Stomach (tissue), 4 donors: ENCODE data around the gene TREM1.

Experiments
- CTCF ChIP-seq, 7 experiments: fragments of 450-650 bp in 4 of 7; fragments of 200-600 bp in 3 of 7; sonication (generic) in 3 of 7; IDR thresholded peaks; one replicate each; pipeline ENCODE4 v1.5.1; 2016 to 2019; ENCODE audit warnings: antibody characterized with exemption in 7 of 7, control low read depth in 2 of 7, mild to moderate bottlenecking in 1 of 7
- EP300 ChIP-seq: sonication (generic); formaldehyde crosslinking; IDR thresholded peaks from one replicate; pipeline ENCODE4 v1.6.1; 2017; ENCODE audit warnings: antibody characterized with exemption
- POLR2AphosphoS5 ChIP-seq, 3 donors: sonication (generic); formaldehyde crosslinking; IDR thresholded peaks; one replicate each; pipeline ENCODE4 v1.6.1; 2016; ENCODE audit warnings: antibody characterized with exemption in 3 of 3

GRCh38 chr6:41266541-41266940 lies 19.9 kb downstream of the TREM1 start:
- TF ChIP-seq CTCF (IDR thresholded peaks at IDR 0.05) (no peak), EP300 (no peak), POLR2AphosphoS5 (IDR thresholded peaks at IDR 0.05) (no peak)
